SJSA1 (cell line): ENCODE measurements around the gene NOL4L. TPM values are rescaled to one million over a fixed set of nuclear protein-coding genes. Genes with fewer than 3 reads are reported as not detected.

ENCODE experiments used
- DNase-seq, 2 experiments: peaks; one replicate each; pipeline ENCODE4 v3.0.0-alpha.2; 2015 to 2020; ENCODE audit warnings: low spot score in 2 of 2, low read depth in 1 of 2
- H3K27ac ChIP-seq: fragments of 250-450 bp; sonication (Bioruptor Pico); 2 replicates; pipeline ENCODE4 v1.5.1; 2020; ENCODE audit warnings: mild to moderate bottlenecking, moderate library complexity
- H3K27me3 ChIP-seq: fragments of 250-450 bp; sonication (Bioruptor Pico); replicated peaks from 2 replicates; pipeline ENCODE4 v1.5.1; 2020; ENCODE audit warnings: mild to moderate bottlenecking, moderate library complexity
- H3K36me3 ChIP-seq: fragments of 250-450 bp; sonication (Bioruptor Pico); 2 replicates; pipeline ENCODE4 v1.5.1; 2020; ENCODE audit warnings: mild to moderate bottlenecking
- H3K4me1 ChIP-seq: fragments of 250-450 bp; sonication (Bioruptor Pico); replicated peaks from 2 replicates; pipeline ENCODE4 v1.6.1; 2021; ENCODE audit warnings: mild to moderate bottlenecking
- H3K4me3 ChIP-seq: fragments of 250-450 bp; sonication (Bioruptor Pico); 2 replicates; pipeline ENCODE4 v1.5.1; 2020; ENCODE audit warnings: mild to moderate bottlenecking
- H3K9me3 ChIP-seq: fragments of 250-450 bp; sonication (Bioruptor Pico); replicated peaks from 2 replicates; pipeline ENCODE4 v1.5.1; 2020; ENCODE audit warnings: mild to moderate bottlenecking
- total RNA-seq: library from RNA; depleted of rRNA; stranded (reverse); fragments of >200 nt; shearing (Covaris generic); gene quantifications from 2 replicates; pipeline ENCODE4 v1.2.3, GENCODE V29; 2014

NOL4L gene
- total RNA-seq, 1 experiment from 2014 or later: 11.4 TPM

GRCh38 chr20:32457479-32457986 is 127.6 kb downstream of the NOL4L start:
- Histone ChIP-seq H3K27ac (no peak overlapping the region), H3K4me1 (peaks cover 17% of the 10 kb centered on the region), H3K4me3 (peak overlapping the region; percentile 30), H3K27me3 (no peaks in the 10 kb centered on the region), H3K36me3 (peaks cover 49% of the 10 kb centered on the region), H3K9me3 (no peaks in the 10 kb centered on the region)
- DNase-seq: peak; percentile 23 to 67

GRCh38 chr20:32456869-32457478 is 128.2 kb downstream of the NOL4L start:
- DNase-seq: peak in 1 of 2 experiments; percentile 50

GRCh38 chr20:32455901-32456701 is 129.0 kb downstream of the NOL4L start:
- no peak for DNase-seq
- Histone ChIP-seq H3K4me1 (peaks cover 17% of the 10 kb centered on the region), H3K9me3 (no peaks in the 10 kb centered on the region), H3K27me3 (no peaks in the 10 kb centered on the region), H3K4me3 (no peak overlapping the region), H3K36me3 (peaks cover 55% of the 10 kb centered on the region), H3K27ac (no peak overlapping the region)

More at GRCh38 chr20:32456869-32457478, 128.2 kb downstream of the NOL4L start:
- H3K9me3 ChIP-seq: no peaks in the 10 kb centered on the region
- H3K4me1 ChIP-seq: peaks cover 17% of the 10 kb centered on the region
- peaks cover 49% of the 10 kb centered on the region for H3K36me3 ChIP-seq
- no peak overlapping the region for H3K27ac ChIP-seq
- no peaks in the 10 kb centered on the region for H3K27me3 ChIP-seq
- peak overlapping the region; percentile 30 for H3K4me3 ChIP-seq

DNA sequence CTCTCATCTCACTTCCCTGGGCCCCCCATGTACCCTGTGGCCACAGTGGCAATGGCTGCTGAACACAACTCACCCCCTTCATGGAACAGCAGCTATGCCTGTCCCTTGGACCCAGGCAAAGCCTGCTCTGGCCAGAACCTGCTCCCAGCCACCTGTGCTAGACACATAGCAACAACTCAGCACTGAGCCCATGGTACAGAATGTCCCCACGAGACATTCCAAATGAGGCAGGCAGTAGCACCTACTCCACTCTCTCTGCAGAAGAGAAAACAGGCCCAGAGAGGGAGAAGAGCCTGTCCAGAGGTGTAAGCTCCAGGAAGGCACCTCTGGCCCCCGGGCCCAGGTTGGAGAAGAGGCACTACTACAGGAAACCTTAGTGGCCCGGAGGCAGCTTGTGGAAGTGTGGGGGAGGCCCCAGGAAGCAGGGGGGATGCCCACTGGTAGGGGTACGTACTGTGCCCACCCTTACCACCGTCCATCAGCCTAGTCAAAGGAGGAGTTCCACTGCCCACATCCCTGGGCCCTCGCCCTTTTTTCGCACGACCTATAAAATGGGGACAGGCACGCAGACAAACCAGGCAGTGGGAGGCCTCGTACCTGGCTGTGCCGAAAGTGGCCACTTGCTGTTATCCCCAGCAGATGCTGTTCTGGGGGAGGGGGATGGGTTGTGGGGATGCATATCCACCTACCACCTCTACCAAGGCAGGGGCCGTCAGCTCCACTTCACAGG is 129.8 kb downstream of the NOL4L start:
- Histone ChIP-seq H3K4me1 (peaks cover 17% of the 10 kb centered on the region), H3K4me3 (no peak overlapping the region), H3K27ac (no peak overlapping the region), H3K36me3 (peaks cover 57% of the 10 kb centered on the region), H3K9me3 (no peaks in the 10 kb centered on the region), H3K27me3 (no peaks in the 10 kb centered on the region)
- DNase-seq: no peak

GRCh38 chr20:32454164-32455145 is 130.7 kb downstream of the NOL4L start:
- Histone ChIP-seq H3K36me3 (peaks cover 66% of the 10 kb centered on the region), H3K4me1 (peaks cover 17% of the 10 kb centered on the region), H3K4me3 (no peak overlapping the region)

GRCh38 chr20:32453467-32454163 is 131.5 kb downstream of the NOL4L start:
- no peak overlapping the region for H3K4me3 ChIP-seq
- H3K4me1 ChIP-seq: peaks cover 17% of the 10 kb centered on the region
- H3K27me3 ChIP-seq: no peaks in the 10 kb centered on the region
- H3K36me3 ChIP-seq: peaks cover 74% of the 10 kb centered on the region
- no peak for DNase-seq
- H3K9me3 ChIP-seq: no peaks in the 10 kb centered on the region
- H3K27ac ChIP-seq: no peak overlapping the region

More at GRCh38 chr20:32454164-32455145, 130.7 kb downstream of the NOL4L start:
- H3K27ac ChIP-seq: no peak overlapping the region
- H3K27me3 ChIP-seq: no peaks in the 10 kb centered on the region
- no peaks in the 10 kb centered on the region for H3K9me3 ChIP-seq
- DNase-seq: no peak

GRCh38 chr20:32452776-32453466 is 132.2 kb downstream of the NOL4L start:
- Histone ChIP-seq H3K27me3 (no peaks in the 10 kb centered on the region), H3K36me3 (peaks cover 80% of the 10 kb centered on the region), H3K4me1 (peaks cover 13% of the 10 kb centered on the region), H3K9me3 (no peaks in the 10 kb centered on the region), H3K4me3 (no peak overlapping the region), H3K27ac (no peak overlapping the region)
- DNase-seq: no peak

DNA sequence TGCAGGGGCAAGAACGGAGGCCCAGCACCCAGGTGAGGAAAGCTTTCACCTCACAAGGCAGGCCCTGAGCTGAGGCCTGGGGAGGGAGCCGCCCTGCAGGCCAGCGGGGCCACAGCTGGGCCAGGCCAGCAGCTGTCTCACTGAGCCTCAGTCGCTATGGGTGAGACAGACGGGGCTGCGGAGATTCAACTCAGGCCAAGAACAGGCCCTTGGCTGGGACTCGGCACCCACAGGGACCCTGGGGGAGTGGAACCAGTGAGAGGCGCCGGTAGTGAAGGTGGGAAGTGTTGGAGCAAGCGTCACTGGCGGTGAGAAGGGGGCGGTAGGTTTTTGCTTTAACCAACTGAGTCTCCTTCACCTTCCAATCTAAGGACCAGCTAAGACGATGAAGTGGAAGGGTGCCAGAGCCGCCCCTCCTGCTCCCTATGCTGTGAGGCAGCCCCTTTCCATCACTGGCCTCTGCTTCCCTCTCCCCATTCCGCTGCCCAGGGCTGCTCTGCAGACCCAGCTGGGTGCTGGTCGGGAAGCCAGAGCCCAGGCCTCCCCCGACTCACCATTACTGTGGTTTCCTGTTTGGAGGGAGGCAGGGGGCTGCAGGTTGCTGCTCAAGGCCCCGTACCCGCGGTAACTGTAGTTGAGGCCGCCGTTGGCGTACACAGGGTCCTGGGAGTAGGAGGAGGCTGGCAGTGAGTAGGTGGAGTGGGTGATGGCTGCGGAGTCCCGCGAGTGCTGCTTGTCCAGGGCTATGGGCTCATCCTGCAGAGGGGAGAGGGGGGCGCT is 133.3 kb downstream of the NOL4L start:
- no peak overlapping the region for H3K4me3 ChIP-seq
- peaks cover 3% of the 10 kb centered on the region for H3K4me1 ChIP-seq
- H3K27ac ChIP-seq: no peak overlapping the region
- no peaks in the 10 kb centered on the region for H3K27me3 ChIP-seq
- peaks cover 87% of the 10 kb centered on the region for H3K36me3 ChIP-seq
- no peaks in the 10 kb centered on the region for H3K9me3 ChIP-seq
- no peak for DNase-seq

GRCh38 chr20:32451340-32451681 is 133.8 kb downstream of the NOL4L start:
- Histone ChIP-seq H3K4me3 (no peak overlapping the region), H3K36me3 (peaks cover 91% of the 10 kb centered on the region), H3K27me3 (no peaks in the 10 kb centered on the region), H3K9me3 (no peaks in the 10 kb centered on the region), H3K27ac (no peak overlapping the region), H3K4me1 (no peaks in the 10 kb centered on the region)
- DNase-seq: no peak

DNA sequence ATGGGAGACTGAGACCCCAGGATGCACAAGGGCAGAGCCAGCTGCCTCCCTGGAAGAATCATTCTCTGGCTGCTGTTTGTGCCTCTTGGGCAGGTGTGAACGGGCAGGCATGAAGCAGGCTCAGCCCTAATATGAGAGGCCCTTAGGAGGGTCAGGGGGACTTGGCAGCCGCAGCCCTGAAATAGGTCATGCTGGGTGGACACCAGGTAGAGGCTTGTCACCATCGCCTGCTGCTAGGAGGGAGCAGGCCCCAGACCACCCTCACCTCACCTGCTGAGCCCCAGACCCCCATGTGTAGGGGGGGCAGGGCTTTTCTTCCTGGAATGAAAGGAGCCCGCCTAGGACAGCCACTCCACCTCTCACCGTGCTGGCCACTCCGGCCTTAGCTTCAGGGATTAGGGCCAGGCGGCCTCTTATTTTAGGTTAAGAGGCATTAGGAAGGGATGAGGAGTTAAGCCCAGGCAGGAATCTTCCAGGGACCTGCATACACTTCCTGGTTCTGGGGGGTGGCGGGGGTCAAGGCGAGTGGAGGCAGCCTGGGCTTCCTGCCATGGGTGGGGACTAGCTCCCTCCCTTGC is 134.6 kb downstream of the NOL4L start:
- Histone ChIP-seq H3K9me3 (no peaks in the 10 kb centered on the region), H3K27me3 (no peaks in the 10 kb centered on the region), H3K27ac (no peak overlapping the region), H3K4me3 (no peak overlapping the region), H3K36me3 (peaks cover 91% of the 10 kb centered on the region), H3K4me1 (no peaks in the 10 kb centered on the region)
- DNase-seq: no peak

DNA sequence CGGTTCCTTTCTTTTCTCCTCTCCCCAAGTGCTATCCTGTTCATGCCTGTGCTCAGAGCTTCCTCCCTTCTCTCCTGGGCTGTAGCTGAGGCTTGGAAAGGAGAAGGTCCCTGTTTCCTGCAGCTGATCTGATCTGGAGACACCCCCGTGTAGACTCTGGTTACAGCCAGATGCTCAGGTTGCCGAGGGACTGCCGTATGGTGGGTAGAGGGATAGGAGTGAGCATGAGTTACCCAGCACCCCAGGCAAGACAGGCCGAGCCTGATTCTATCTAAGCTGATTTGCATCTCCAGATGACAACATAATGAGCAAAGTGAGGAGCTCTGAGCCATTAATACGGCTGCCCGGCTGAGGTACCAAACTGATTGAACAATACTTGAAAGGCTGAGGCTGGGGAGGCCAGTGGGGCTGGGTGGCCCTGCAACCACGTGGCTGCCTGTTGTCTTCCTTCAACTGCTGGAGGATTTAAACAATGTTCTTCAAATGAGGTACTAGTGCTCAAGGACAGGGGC is 135.2 kb downstream of the NOL4L start:
- H3K27ac ChIP-seq: no peak overlapping the region

More for the DNA sequence above, 135.2 kb downstream of the NOL4L start:
- Histone ChIP-seq H3K36me3 (peaks cover 95% of the 10 kb centered on the region), H3K4me3 (no peak overlapping the region), H3K9me3 (no peaks in the 10 kb centered on the region), H3K4me1 (no peaks in the 10 kb centered on the region), H3K27me3 (no peaks in the 10 kb centered on the region)
- no peak for DNase-seq
